IPS-18a (cell line): ENCODE data around the gene WDFY3.

Experiments used
- H3K27ac ChIP-seq: one replicate; pipeline ENCODE4 v1.5.1; 2013; ENCODE audit warnings: low read length
- H3K27me3 ChIP-seq: one replicate; pipeline ENCODE4 v1.6.1; 2013; ENCODE audit warnings: mild to moderate bottlenecking, low read length; ENCODE audit not compliant: control insufficient read depth, insufficient read depth
- H3K36me3 ChIP-seq: one replicate; pipeline ENCODE4 v1.6.1; 2013; ENCODE audit warnings: low read depth, low read length; ENCODE audit not compliant: control insufficient read depth
- H3K4me1 ChIP-seq: one replicate; pipeline ENCODE4 v1.6.1; 2013; ENCODE audit warnings: low read depth, low read length; ENCODE audit not compliant: control insufficient read depth
- H3K4me3 ChIP-seq: one replicate; pipeline ENCODE4 v1.5.1; 2013; ENCODE audit warnings: low read length
- H3K9ac ChIP-seq: one replicate; pipeline ENCODE4 v1.6.1; 2013; ENCODE audit warnings: mild to moderate bottlenecking, low read length, moderate library complexity
- H3K9me3 ChIP-seq: one replicate; pipeline ENCODE4 v1.6.1; 2013; ENCODE audit warnings: low read depth, low read length; ENCODE audit not compliant: control insufficient read depth

Gene WDFY3

GRCh38 chr4:84782517-84782916 lies 184.0 kb downstream of the WDFY3 start:
- H3K9ac ChIP-seq = no peak overlapping the region
- no peak overlapping the region for H3K4me3 ChIP-seq
- no peaks in the 10 kb centered on the region for H3K27me3 ChIP-seq
- H3K4me1 ChIP-seq = no peaks in the 10 kb centered on the region
- no peaks in the 10 kb centered on the region for H3K9me3 ChIP-seq
- peaks cover 71% of the 10 kb centered on the region for H3K36me3 ChIP-seq
- H3K27ac ChIP-seq = no peak overlapping the region

GRCh38 chr4:84780719-84781118 lies 185.8 kb downstream of the WDFY3 start:
- peaks cover 59% of the 10 kb centered on the region for H3K36me3 ChIP-seq

GRCh38 chr4:84778041-84778440 lies 188.4 kb downstream of the WDFY3 start:
- Histone ChIP-seq H3K27ac (no peak overlapping the region), H3K4me1 (no peaks in the 10 kb centered on the region), H3K9ac (no peak overlapping the region), H3K36me3 (peaks cover 60% of the 10 kb centered on the region), H3K4me3 (no peak overlapping the region), H3K9me3 (no peaks in the 10 kb centered on the region), H3K27me3 (no peaks in the 10 kb centered on the region)

More at GRCh38 chr4:84780719-84781118, 185.8 kb downstream of the WDFY3 start:
- Histone ChIP-seq H3K9ac (no peak overlapping the region), H3K9me3 (no peaks in the 10 kb centered on the region), H3K4me1 (no peaks in the 10 kb centered on the region), H3K27ac (no peak overlapping the region), H3K27me3 (no peaks in the 10 kb centered on the region), H3K4me3 (no peak overlapping the region)

GRCh38 chr4:84767168-84767567 lies 199.3 kb downstream of the WDFY3 start:
- Histone ChIP-seq H3K27ac (no peak overlapping the region), H3K36me3 (peaks cover 21% of the 10 kb centered on the region), H3K4me1 (no peaks in the 10 kb centered on the region), H3K27me3 (no peaks in the 10 kb centered on the region), H3K9me3 (no peaks in the 10 kb centered on the region), H3K4me3 (no peak overlapping the region), H3K9ac (no peak overlapping the region)

GRCh38 chr4:84753321-84753972 lies 213.0 kb downstream of the WDFY3 start:
- H3K36me3 ChIP-seq = peaks cover 49% of the 10 kb centered on the region
- no peak overlapping the region for H3K27ac ChIP-seq
- no peaks in the 10 kb centered on the region for H3K4me1 ChIP-seq
- H3K9ac ChIP-seq = no peak overlapping the region
- no peaks in the 10 kb centered on the region for H3K27me3 ChIP-seq
- H3K9me3 ChIP-seq = no peaks in the 10 kb centered on the region
- H3K4me3 ChIP-seq = no peak overlapping the region

GRCh38 chr4:84751707-84752106 lies 214.8 kb downstream of the WDFY3 start:
- Histone ChIP-seq H3K4me1 (no peaks in the 10 kb centered on the region), H3K36me3 (peaks cover 58% of the 10 kb centered on the region)

GRCh38 chr4:84750960-84751283 lies 215.6 kb downstream of the WDFY3 start:
- Histone ChIP-seq H3K9me3 (no peaks in the 10 kb centered on the region), H3K27me3 (no peaks in the 10 kb centered on the region), H3K9ac (no peak overlapping the region), H3K27ac (no peak overlapping the region), H3K4me1 (no peaks in the 10 kb centered on the region), H3K4me3 (no peak overlapping the region), H3K36me3 (peaks cover 57% of the 10 kb centered on the region)

More at GRCh38 chr4:84751707-84752106, 214.8 kb downstream of the WDFY3 start:
- no peaks in the 10 kb centered on the region for H3K9me3 ChIP-seq
- no peak overlapping the region for H3K4me3 ChIP-seq
- H3K9ac ChIP-seq = no peak overlapping the region
- H3K27ac ChIP-seq = no peak overlapping the region
- H3K27me3 ChIP-seq = no peaks in the 10 kb centered on the region

GRCh38 chr4:84750260-84750959 lies 216.1 kb downstream of the WDFY3 start:
- Histone ChIP-seq H3K36me3 (peaks cover 57% of the 10 kb centered on the region), H3K9me3 (no peaks in the 10 kb centered on the region), H3K4me3 (no peak overlapping the region), H3K4me1 (no peaks in the 10 kb centered on the region), H3K27me3 (no peaks in the 10 kb centered on the region), H3K9ac (no peak overlapping the region), H3K27ac (no peak overlapping the region)

- H3K4me3 ChIP-seq = no peak overlapping the region
- H3K9me3 ChIP-seq = no peaks in the 10 kb centered on the region
- no peaks in the 10 kb centered on the region for H3K27me3 ChIP-seq
- no peaks in the 10 kb centered on the region for H3K4me1 ChIP-seq
- no peak overlapping the region for H3K27ac ChIP-seq
- H3K9ac ChIP-seq = no peak overlapping the region
- peaks cover 80% of the 10 kb centered on the region for H3K36me3 ChIP-seq
These were observed 226.4 kb downstream of the WDFY3 start for GRCh38 chr4:84740057-84740456.

GRCh38 chr4:84738622-84739021 lies 227.9 kb downstream of the WDFY3 start:
- H3K36me3 ChIP-seq = peaks cover 89% of the 10 kb centered on the region

GRCh38 chr4:84737656-84738055 lies 228.8 kb downstream of the WDFY3 start:
- no peak overlapping the region for H3K27ac ChIP-seq
- H3K36me3 ChIP-seq = peaks cover 89% of the 10 kb centered on the region
- H3K9ac ChIP-seq = no peak overlapping the region

More at GRCh38 chr4:84738622-84739021, 227.9 kb downstream of the WDFY3 start:
- H3K27me3 ChIP-seq = no peaks in the 10 kb centered on the region
- H3K4me1 ChIP-seq = no peaks in the 10 kb centered on the region
- H3K27ac ChIP-seq = no peak overlapping the region
- no peaks in the 10 kb centered on the region for H3K9me3 ChIP-seq
- no peak overlapping the region for H3K9ac ChIP-seq
- H3K4me3 ChIP-seq = no peak overlapping the region

GRCh38 chr4:84734037-84734436 lies 232.5 kb downstream of the WDFY3 start:
- no peak overlapping the region for H3K9ac ChIP-seq
- no peak overlapping the region for H3K27ac ChIP-seq
- H3K36me3 ChIP-seq = peaks cover 71% of the 10 kb centered on the region
- no peaks in the 10 kb centered on the region for H3K27me3 ChIP-seq
- H3K4me1 ChIP-seq = no peaks in the 10 kb centered on the region
- H3K9me3 ChIP-seq = no peaks in the 10 kb centered on the region
- H3K4me3 ChIP-seq = no peak overlapping the region

More at GRCh38 chr4:84737656-84738055, 228.8 kb downstream of the WDFY3 start:
- Histone ChIP-seq H3K4me3 (no peak overlapping the region), H3K27me3 (no peaks in the 10 kb centered on the region), H3K9me3 (no peaks in the 10 kb centered on the region), H3K4me1 (no peaks in the 10 kb centered on the region)
